ENCODE data around the gene NCOA1. TPM values are rescaled to one million over a fixed set of nuclear protein-coding genes. Genes with fewer than 3 reads are reported as not detected.

NCOA1 gene
- 10 to 100 TPM; 12.3 to 19.6 TPM for total RNA-seq

GRCh38 chr2:24490690-24491541 is at the start of gene NCOA1:
Gene NCOA1 (plus strand): TSS chr2:24491254. CDS start chr2:24658678, 167,424 bp downstream.

GRCh38 chr2:24792874-24793760 is 302.1 kb downstream of the NCOA1 start, which contains the start of the genes CENPO and PTRHD1:
Gene CENPO (plus strand): TSS chr2:24793425. CDS start chr2:24793920, 495 bp downstream.
Gene PTRHD1 (minus strand): TSS chr2:24793391. CDS start chr2:24793377, 14 bp downstream.

Small RNAs within 50 kb of the gene (small RNA-seq; reads per million reads assigned to genes)
- gene RNA5SP88 (0.04 to 0.12 reads per million in 2 donors), gene RNU6-936P (0 reads per million in 2 donors)

Other genes with a start within 250 kb of the NCOA1 start
- gene ITSN2, start 130.7 kb upstream of the NCOA1 start, total RNA-seq = 10 to 100 TPM; 26.6 to 32.3 TPM

Data from melanocyte of skin (primary cell).